GM12878 (cell line): ENCODE results near the gene CYP2A6. TPM values are rescaled to one million over a fixed set of nuclear protein-coding genes. Genes with fewer than 3 reads are reported as not detected.
A peak's percentile ranks its signal among the peaks of the same experiment; 100 is the strongest.

Experiments used
- ASH2L ChIP-seq: fragments of 300-600, 200-600 bp; sonication (generic); IDR thresholded peaks from 2 replicates; pipeline ENCODE4 v1.6.1; 2017; ENCODE audit warnings: low read depth, mild to moderate bottlenecking, borderline replicate concordance
- ATF7 ChIP-seq: fragments of 450-650 bp; IDR thresholded peaks from 2 replicates; pipeline ENCODE4 v1.6.1; 2016; ENCODE audit warnings: low read depth, mild to moderate bottlenecking
- BHLHE40 ChIP-seq, 2 experiments: fragments of 450-650 bp in 1 of 2; IDR thresholded peaks; 2 replicates each; pipeline ENCODE4 v1.6.1; 2011 to 2017; ENCODE audit warnings: low read depth in 2 of 2, borderline replicate concordance in 1 of 2, improper control_type of control experiment in 1 of 2, low read length in 1 of 2, mild to moderate bottlenecking in 1 of 2
- BMI1 ChIP-seq: fragments of 450-650 bp; IDR thresholded peaks from 2 replicates; pipeline ENCODE4 v1.6.1; 2016; ENCODE audit warnings: mild to moderate bottlenecking, moderate library complexity, borderline replicate concordance
- ESRRA ChIP-seq: IDR thresholded peaks from 2 replicates; pipeline ENCODE4 v1.6.1; 2012; ENCODE audit warnings: mild to moderate bottlenecking, low read length, improper control_type of control experiment
- FOXK2 ChIP-seq: fragments of 450-650 bp; IDR thresholded peaks from 2 replicates; pipeline ENCODE4 v1.6.1; 2017; ENCODE audit warnings: mild to moderate bottlenecking, moderate library complexity
- HDAC6 ChIP-seq: fragments of 200-600 bp; sonication (generic); IDR thresholded peaks from one replicate; pipeline ENCODE4 v1.8.0; 2017; ENCODE audit warnings: antibody characterized with exemption; ENCODE audit not compliant: unreplicated experiment
- JUNB ChIP-seq: IDR thresholded peaks from 2 replicates; pipeline ENCODE4 v1.6.1; 2016; ENCODE audit warnings: antibody characterized with exemption, mild to moderate bottlenecking
- KLF5 ChIP-seq: fragments of 450-650 bp; IDR thresholded peaks from 2 replicates; pipeline ENCODE4 v1.6.1; 2014; ENCODE audit warnings: mild to moderate bottlenecking; ENCODE audit not compliant: partially characterized antibody
- MEF2B ChIP-seq: fragments of 450-650 bp; IDR thresholded peaks from 2 replicates; pipeline ENCODE4 v1.6.1; 2018; ENCODE audit warnings: mild to moderate bottlenecking, moderate library complexity; ENCODE audit not compliant: partially characterized antibody, poor library complexity, severe bottlenecking
- MXI1 ChIP-seq: fragments of 150-350 bp; IDR thresholded peaks from 2 replicates; pipeline ENCODE4 v1.6.1; 2011; ENCODE audit warnings: low read depth, mild to moderate bottlenecking, inconsistent platforms, low read length, improper control_type of control experiment
- PAX8 ChIP-seq: fragments of 450-650 bp; IDR thresholded peaks from 2 replicates; pipeline ENCODE4 v1.6.1; 2017; ENCODE audit warnings: mild to moderate bottlenecking, moderate library complexity
- POLR2A ChIP-seq: IDR thresholded peaks from 2 replicates; pipeline ENCODE4 v1.6.1; 2011; ENCODE audit warnings: low read depth, mild to moderate bottlenecking, low read length
- SMC3 ChIP-seq: IDR thresholded peaks from 2 replicates; pipeline ENCODE4 v1.6.1; 2011; ENCODE audit warnings: low read length, improper control_type of control experiment, borderline replicate concordance
- SREBF2 ChIP-seq: IDR thresholded peaks from 2 replicates; pipeline ENCODE4 v1.6.1; 2012; ENCODE audit warnings: mild to moderate bottlenecking, low read length
- WRNIP1 ChIP-seq: IDR thresholded peaks from 2 replicates; pipeline ENCODE4 v1.6.1; 2011; ENCODE audit warnings: low read depth, low read length, improper control_type of control experiment, borderline replicate concordance
- YBX1 ChIP-seq: fragments of 450-650 bp; IDR thresholded peaks from 2 replicates; pipeline ENCODE4 v1.6.1; 2016; ENCODE audit warnings: antibody characterized with exemption
- ZNF207 ChIP-seq: fragments of 450-650 bp; IDR thresholded peaks from 2 replicates; pipeline ENCODE4 v1.6.1; 2014; ENCODE audit warnings: antibody characterized with exemption, mild to moderate bottlenecking, borderline replicate concordance
- polyA plus RNA-seq, 11 experiments: library from polyadenylated mRNA; depleted of rRNA in 4 of 11; unstranded in 6 of 11; stranded (reverse) in 5 of 11; fragments of >200 nt; fragmentation: Nextera tagmentation in 4 of 11; fragmentation: Illumina TruSeq in 1 of 11; extraction: Ambion mirVana in 4 of 11; extraction: Trizol in 1 of 11; gene quantifications; 1 replicate in 1 of 11; 2 replicates in 10 of 11; pipeline versions ENCODE4 v1.2.1 to v1.2.3, GENCODE V29; 2011 to 2016; ENCODE audit warnings: inconsistent platforms in 2 of 11, missing spikeins in 2 of 11, low read depth in 1 of 11
- total RNA-seq, 4 experiments: library from RNA; depleted of rRNA in 3 of 4; stranded (reverse); fragments of >200 nt in 3 of 4; fragmentation: Illumina TruSeq in 1 of 4; extraction: Trizol in 1 of 4; gene quantifications; 2 replicates each; pipeline versions ENCODE4 v1.2.1 to v1.2.3, GENCODE V29; 2013 to 2021
- TF ChIP-seq, protein P1 (sequence below): fragments of 450-650 bp; IDR thresholded peaks from 2 replicates; pipeline ENCODE4 v1.6.1; 2014; ENCODE audit warnings: mild to moderate bottlenecking
- TF ChIP-seq, protein P2 (sequence below): fragments of 450-650 bp; formaldehyde crosslinking; IDR thresholded peaks from 2 replicates; pipeline ENCODE4 v1.4.0; 2022; ENCODE audit warnings: mild to moderate bottlenecking, moderate library complexity
- TF ChIP-seq, protein P3 (sequence below): IDR thresholded peaks from 2 replicates; pipeline ENCODE4 v1.6.1; 2011; ENCODE audit warnings: low read depth, mild to moderate bottlenecking, low read length, moderate library complexity, borderline replicate concordance; ENCODE audit errors: extremely low read depth
- TF ChIP-seq, protein P4 (sequence below): fragments of 450-650 bp; IDR thresholded peaks from 2 replicates; pipeline ENCODE4 v1.6.1; 2017; ENCODE audit warnings: mild to moderate bottlenecking, moderate library complexity

Gene CYP2A6
- total and polyA plus RNA-seq, 10 of the 15 experiments (the other 5 are each of a cell fraction or from before 2014, with no cell fraction given) = 0.97 TPM; not detected in 9

DNA sequence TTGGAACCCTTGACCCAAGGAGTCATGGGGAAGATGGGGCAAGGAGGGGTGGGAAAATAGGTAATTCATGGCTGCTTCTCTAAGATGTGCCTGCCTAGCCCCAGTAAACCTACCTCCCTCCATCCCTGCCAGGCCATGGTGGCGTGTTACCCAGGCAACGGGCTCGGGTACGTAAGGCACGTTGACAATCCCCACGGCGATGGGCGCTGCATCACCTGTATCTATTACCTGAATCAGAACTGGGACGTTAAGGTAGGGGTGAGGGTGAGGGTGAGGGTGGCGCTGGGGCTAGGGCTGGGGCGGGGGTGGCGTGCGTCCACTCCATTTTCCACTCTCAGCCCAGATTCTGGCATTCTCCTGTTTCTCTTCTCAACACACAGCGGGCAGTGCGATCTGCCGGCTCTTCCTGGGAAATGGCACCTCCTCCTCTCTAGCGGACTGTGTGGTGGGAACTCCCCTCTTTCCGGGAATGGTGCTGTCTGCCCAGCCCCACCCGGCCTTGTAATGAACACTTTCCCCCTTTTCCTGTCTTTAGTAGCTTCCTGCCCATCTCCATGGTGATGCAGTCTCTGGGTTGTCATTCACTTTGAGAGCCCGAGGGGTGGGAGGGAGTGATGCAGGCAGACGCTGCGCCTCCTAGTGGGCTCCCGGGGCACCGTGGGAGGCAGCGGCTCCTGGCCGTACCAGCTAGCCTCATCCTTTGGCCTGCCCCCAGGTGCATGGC, 43.7 kb downstream of the CYP2A6 start (continued):
- TF ChIP-seq, protein P1, sequence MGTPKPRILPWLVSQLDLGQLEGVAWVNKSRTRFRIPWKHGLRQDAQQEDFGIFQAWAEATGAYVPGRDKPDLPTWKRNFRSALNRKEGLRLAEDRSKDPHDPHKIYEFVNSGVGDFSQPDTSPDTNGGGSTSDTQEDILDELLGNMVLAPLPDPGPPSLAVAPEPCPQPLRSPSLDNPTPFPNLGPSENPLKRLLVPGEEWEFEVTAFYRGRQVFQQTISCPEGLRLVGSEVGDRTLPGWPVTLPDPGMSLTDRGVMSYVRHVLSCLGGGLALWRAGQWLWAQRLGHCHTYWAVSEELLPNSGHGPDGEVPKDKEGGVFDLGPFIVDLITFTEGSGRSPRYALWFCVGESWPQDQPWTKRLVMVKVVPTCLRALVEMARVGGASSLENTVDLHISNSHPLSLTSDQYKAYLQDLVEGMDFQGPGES = no peak
- TF ChIP-seq, protein P2, sequence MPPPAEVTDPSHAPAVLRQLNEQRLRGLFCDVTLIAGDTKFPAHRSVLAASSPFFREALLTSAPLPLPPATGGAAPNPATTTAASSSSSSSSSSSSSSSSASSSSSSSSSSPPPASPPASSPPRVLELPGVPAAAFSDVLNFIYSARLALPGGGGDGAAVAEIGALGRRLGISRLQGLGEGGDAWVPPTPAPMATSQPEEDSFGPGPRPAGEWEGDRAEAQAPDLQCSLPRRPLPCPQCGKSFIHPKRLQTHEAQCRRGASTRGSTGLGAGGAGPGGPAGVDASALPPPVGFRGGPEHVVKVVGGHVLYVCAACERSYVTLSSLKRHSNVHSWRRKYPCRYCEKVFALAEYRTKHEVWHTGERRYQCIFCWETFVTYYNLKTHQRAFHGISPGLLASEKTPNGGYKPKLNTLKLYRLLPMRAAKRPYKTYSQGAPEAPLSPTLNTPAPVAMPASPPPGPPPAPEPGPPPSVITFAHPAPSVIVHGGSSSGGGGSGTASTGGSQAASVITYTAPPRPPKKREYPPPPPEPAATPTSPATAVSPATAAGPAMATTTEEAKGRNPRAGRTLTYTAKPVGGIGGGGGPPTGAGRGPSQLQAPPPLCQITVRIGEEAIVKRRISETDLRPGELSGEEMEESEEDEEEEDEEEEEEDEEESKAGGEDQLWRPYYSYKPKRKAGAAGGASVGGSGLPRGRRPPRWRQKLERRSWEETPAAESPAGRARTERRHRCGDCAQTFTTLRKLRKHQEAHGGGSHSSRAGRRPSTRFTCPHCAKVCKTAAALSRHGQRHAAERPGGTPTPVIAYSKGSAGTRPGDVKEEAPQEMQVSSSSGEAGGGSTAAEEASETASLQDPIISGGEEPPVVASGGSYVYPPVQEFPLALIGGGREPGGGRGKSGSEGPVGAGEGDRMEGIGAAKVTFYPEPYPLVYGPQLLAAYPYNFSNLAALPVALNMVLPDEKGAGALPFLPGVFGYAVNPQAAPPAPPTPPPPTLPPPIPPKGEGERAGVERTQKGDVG (CRISPR knock-in tag) = no peak
- TF ChIP-seq ZNF207 = no peak
- TF ChIP-seq HDAC6 = no peak
- TF ChIP-seq ATF7 = no peak
- TF ChIP-seq SMC3 = peak; percentile 81
- TF ChIP-seq SREBF2 = no peak
- TF ChIP-seq BMI1 = 0 out of 2 replicates have a peak, but pooled peaks have one; percentile 35
- TF ChIP-seq YBX1 = no peak
- TF ChIP-seq KLF5 = no peak
- no peak for TF ChIP-seq WRNIP1
- peak in 1 of 2 experiments; percentile 32; a peak in 1 of 4 replicates for TF ChIP-seq BHLHE40 (IDR thresholded peaks at IDR 0.05; ENCODE audit: borderline replicate concordance in 1 of 2, low read depth in 2 of 2, low read length in 1 of 2)
- no peak for TF ChIP-seq FOXK2
- no peak for TF ChIP-seq JUNB
- no peak for TF ChIP-seq ESRRA
- no peak for TF ChIP-seq ASH2L
- no peak for TF ChIP-seq PAX8
- TF ChIP-seq, protein P3, sequence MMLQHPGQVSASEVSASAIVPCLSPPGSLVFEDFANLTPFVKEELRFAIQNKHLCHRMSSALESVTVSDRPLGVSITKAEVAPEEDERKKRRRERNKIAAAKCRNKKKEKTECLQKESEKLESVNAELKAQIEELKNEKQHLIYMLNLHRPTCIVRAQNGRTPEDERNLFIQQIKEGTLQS = no peak
- TF ChIP-seq MEF2B = no peak
- TF ChIP-seq MXI1 = 0 out of 2 replicates have a peak, but pooled peaks have one; percentile 31
- TF ChIP-seq, protein P4, sequence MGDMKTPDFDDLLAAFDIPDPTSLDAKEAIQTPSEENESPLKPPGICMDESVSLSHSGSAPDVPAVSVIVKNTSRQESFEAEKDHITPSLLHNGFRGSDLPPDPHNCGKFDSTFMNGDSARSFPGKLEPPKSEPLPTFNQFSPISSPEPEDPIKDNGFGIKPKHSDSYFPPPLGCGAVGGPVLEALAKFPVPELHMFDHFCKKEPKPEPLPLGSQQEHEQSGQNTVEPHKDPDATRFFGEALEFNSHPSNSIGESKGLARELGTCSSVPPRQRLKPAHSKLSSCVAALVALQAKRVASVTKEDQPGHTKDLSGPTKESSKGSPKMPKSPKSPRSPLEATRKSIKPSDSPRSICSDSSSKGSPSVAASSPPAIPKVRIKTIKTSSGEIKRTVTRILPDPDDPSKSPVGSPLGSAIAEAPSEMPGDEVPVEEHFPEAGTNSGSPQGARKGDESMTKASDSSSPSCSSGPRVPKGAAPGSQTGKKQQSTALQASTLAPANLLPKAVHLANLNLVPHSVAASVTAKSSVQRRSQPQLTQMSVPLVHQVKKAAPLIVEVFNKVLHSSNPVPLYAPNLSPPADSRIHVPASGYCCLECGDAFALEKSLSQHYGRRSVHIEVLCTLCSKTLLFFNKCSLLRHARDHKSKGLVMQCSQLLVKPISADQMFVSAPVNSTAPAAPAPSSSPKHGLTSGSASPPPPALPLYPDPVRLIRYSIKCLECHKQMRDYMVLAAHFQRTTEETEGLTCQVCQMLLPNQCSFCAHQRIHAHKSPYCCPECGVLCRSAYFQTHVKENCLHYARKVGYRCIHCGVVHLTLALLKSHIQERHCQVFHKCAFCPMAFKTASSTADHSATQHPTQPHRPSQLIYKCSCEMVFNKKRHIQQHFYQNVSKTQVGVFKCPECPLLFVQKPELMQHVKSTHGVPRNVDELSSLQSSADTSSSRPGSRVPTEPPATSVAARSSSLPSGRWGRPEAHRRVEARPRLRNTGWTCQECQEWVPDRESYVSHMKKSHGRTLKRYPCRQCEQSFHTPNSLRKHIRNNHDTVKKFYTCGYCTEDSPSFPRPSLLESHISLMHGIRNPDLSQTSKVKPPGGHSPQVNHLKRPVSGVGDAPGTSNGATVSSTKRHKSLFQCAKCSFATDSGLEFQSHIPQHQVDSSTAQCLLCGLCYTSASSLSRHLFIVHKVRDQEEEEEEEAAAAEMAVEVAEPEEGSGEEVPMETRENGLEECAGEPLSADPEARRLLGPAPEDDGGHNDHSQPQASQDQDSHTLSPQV = peak; percentile 34; the same call in 1 of the 2 replicates
- TF ChIP-seq POLR2A = peak; percentile 52
